HCT116 (cell line): ENCODE data around the gene MTHFD1L. TPM values are rescaled to one million over a fixed set of nuclear protein-coding genes. Genes with fewer than 3 reads are reported as not detected.

ENCODE experiments used
- ATAC-seq: fragments of 200-7000 bp; cut with Tn5 transposase; 2 replicates; pipeline ENCODE4 v1.9.1; 2020; ENCODE audit warnings: mild to moderate bottlenecking, moderate library complexity
- BruUV-seq: library from RNA; stranded (reverse); fragments of 400-500 nt; replicated peaks from 2 replicates; lab custom pipeline; 2021; lab: Mats Ljungman, UMichigan
- CTCF ChIA-PET: fragments of 300-600 bp; sonication (Branson Sonifier 250); formaldehyde crosslinking; loops from one replicate; lab custom pipeline; 2021; ENCODE audit warnings: antibody characterized with exemption; lab: Charles Lee
- POLR2A ChIA-PET: fragments of 300-600, 350-600 bp; sonication (Branson Sonifier 250); formaldehyde crosslinking; loops from one replicate; lab custom pipeline; 2021; ENCODE audit warnings: antibody characterized with exemption; lab: Charles Lee
- RAD21 ChIA-PET, 2 experiments: fragments of 300-600 bp; sonication (Branson Sonifier 250); formaldehyde crosslinking; loops; one replicate each; lab custom pipeline; 2023; ENCODE audit warnings: low total read pairs in 2 of 2; ENCODE audit not compliant: uncharacterized antibody in 2 of 2, unreplicated experiment in 2 of 2, low non-redundant PET in 1 of 2; lab: Charles Lee
- DNase-seq: peaks from one replicate; pipeline ENCODE4 v3.0.0-alpha.2; 2010; ENCODE audit warnings: low read depth, low spot score
- H2AFZ ChIP-seq: fragments of 200-600 bp; shearing (Covaris generic), sonication (generic); 2 replicates; pipeline ENCODE4 v1.6.1; 2017; ENCODE audit warnings: low read depth, mixed run types, mixed read lengths, antibody characterized with exemption, low read length; ENCODE audit not compliant: poor library complexity, severe bottlenecking
- H3K27ac ChIP-seq: 2 replicates; pipeline ENCODE4 v1.5.1; 2012; ENCODE audit warnings: low read depth, low read length
- H3K27me3 ChIP-seq: fragments of 200-600 bp; sonication (generic); 2 replicates; pipeline ENCODE4 v1.6.1; 2016; ENCODE audit warnings: mixed run types, low read length, mixed read lengths; ENCODE audit not compliant: insufficient read depth
- H3K36me3 ChIP-seq, 2 experiments: fragments of 200-500 bp in 1 of 2; fragments of 200-600 bp in 1 of 2; sonication (Bioruptor generic) in 1 of 2; sonication (generic) in 1 of 2; 2 replicates each; pipeline versions ENCODE4 v1.5.1 to v1.6.1; 2014 to 2016; ENCODE audit warnings: low read length in 2 of 2, inconsistent platforms in 1 of 2, mixed read lengths in 1 of 2, mixed run types in 1 of 2; ENCODE audit not compliant: insufficient read depth in 2 of 2, control insufficient read depth in 1 of 2
- H3K4me1 ChIP-seq, 2 experiments: fragments of 200-600 bp in 1 of 2; sonication (generic) in 1 of 2; 2 replicates each; pipeline versions ENCODE4 v1.5.1 to v1.6.1; 2012 to 2017; ENCODE audit warnings: low read length in 2 of 2, inconsistent platforms in 1 of 2, mild to moderate bottlenecking in 1 of 2, mixed read lengths in 1 of 2, mixed run types in 1 of 2, moderate library complexity in 1 of 2; ENCODE audit not compliant: insufficient read depth in 2 of 2, control insufficient read depth in 1 of 2
- H3K4me2 ChIP-seq: fragments of 200-600 bp; sonication (generic); 2 replicates; pipeline ENCODE4 v1.6.1; 2017; ENCODE audit warnings: mixed run types, low read length, mixed read lengths
- H3K4me3 ChIP-seq, 2 experiments: fragments of 200-600 bp in 1 of 2; sonication (generic) in 1 of 2; replicated peaks in 1 of 2; 2 replicates each; pipeline ENCODE4 v1.5.1; 2011 to 2016; ENCODE audit warnings: low read length in 2 of 2, control low read depth in 1 of 2, low read depth in 1 of 2, mild to moderate bottlenecking in 1 of 2, mixed read lengths in 1 of 2, mixed run types in 1 of 2
- H3K79me2 ChIP-seq: fragments of 200-600 bp; sonication (generic); 2 replicates; pipeline ENCODE4 v1.6.1; 2017; ENCODE audit warnings: mild to moderate bottlenecking, mixed run types, low read length, moderate library complexity, mixed read lengths; ENCODE audit not compliant: insufficient read depth
- H3K9ac ChIP-seq: fragments of 200-600 bp; sonication (generic); 2 replicates; pipeline ENCODE4 v1.6.1; 2016; ENCODE audit warnings: low read length, mixed read lengths
- H3K9me2 ChIP-seq: fragments of 200-600 bp; sonication (generic), shearing (Covaris generic); 2 replicates; pipeline ENCODE4 v1.6.1; 2017; ENCODE audit warnings: mixed run types, mild to moderate bottlenecking, moderate library complexity; ENCODE audit not compliant: insufficient read depth
- H3K9me3 ChIP-seq, 2 experiments: fragments of 200-500 bp in 1 of 2; fragments of 200-600 bp in 1 of 2; sonication (Bioruptor generic) in 1 of 2; sonication (generic) in 1 of 2; 2 replicates each; pipeline ENCODE4 v1.6.1; 2014 to 2017; ENCODE audit warnings: low read length in 2 of 2, mixed read lengths in 2 of 2, inconsistent platforms in 1 of 2, low read depth in 1 of 2, mild to moderate bottlenecking in 1 of 2, mixed run types in 1 of 2, moderate library complexity in 1 of 2; ENCODE audit not compliant: control insufficient read depth in 1 of 2, insufficient read depth in 1 of 2
- H4K20me1 ChIP-seq: fragments of 200-600 bp; sonication (generic), shearing (Covaris generic); 2 replicates; pipeline ENCODE4 v1.6.1; 2017; ENCODE audit warnings: mixed run types, mild to moderate bottlenecking, moderate library complexity; ENCODE audit not compliant: insufficient read depth
- CEBPB ChIP-seq: IDR thresholded peaks from 2 replicates; pipeline ENCODE4 v1.6.1; 2012; ENCODE audit warnings: low read depth
- EGR1 ChIP-seq: IDR thresholded peaks from 2 replicates; pipeline ENCODE4 v1.6.1; 2012; ENCODE audit warnings: low read depth
- JUND ChIP-seq: IDR thresholded peaks from 2 replicates; pipeline ENCODE4 v1.6.1; 2012
- SP1 ChIP-seq: IDR thresholded peaks from 2 replicates; pipeline ENCODE4 v1.6.1; 2012; ENCODE audit warnings: low read depth
- ZNF274 ChIP-seq: fragments of 200-500 bp; sonication (Bioruptor generic); IDR thresholded peaks from 2 replicates; pipeline ENCODE4 v1.6.1; 2014; ENCODE audit warnings: mild to moderate bottlenecking, low read depth, low read length, inconsistent platforms
- intact Hi-C: fragments of 100-400 bp; cut with micrococcal nuclease; formaldehyde crosslinking; loops from 2 replicates; pipeline ENCODE4 v1.10.0; 2022
- total RNA-seq: library from RNA; stranded (reverse); gene quantifications from one replicate; pipeline ENCODE4 v1.2.1, GENCODE V29; 2021; ENCODE audit not compliant: unreplicated experiment
- TF ChIP-seq, protein P1 (sequence below), 3 experiments: fragments of 200-600 bp in 1 of 3; sonication (generic) in 1 of 3; IDR thresholded peaks in 2 of 3; conservative IDR thresholded peaks in 1 of 3; 2 replicates each; pipeline ENCODE4 v1.5.1; 2012 to 2017; ENCODE audit warnings: low read depth in 2 of 3, low read length in 2 of 3, antibody characterized with exemption in 1 of 3, borderline replicate concordance in 1 of 3, control low read depth in 1 of 3, mild to moderate bottlenecking in 1 of 3, mixed read lengths in 1 of 3, mixed run types in 1 of 3, moderate library complexity in 1 of 3; ENCODE audit not compliant: insufficient read depth in 1 of 3

MTHFD1L gene
- total RNA-seq, 1 experiment from 2014 or later: 127 TPM

GRCh38 chr6:151096255-151096612 lies 230.7 kb downstream of the MTHFD1L start:
- TF ChIP-seq ZNF274 (no peak), EGR1 (no peak), JUND (no peak), SP1 (no peak)
- H3K4me2 ChIP-seq: peak overlapping the region; percentile 43

GRCh38 chr6:151096691-151097606 lies 231.4 kb downstream of the MTHFD1L start:
- ChIA-PET CTCF (no interaction called here), POLR2A (interaction anchor here (1.1 to 1.5 kb wide), 2 partner anchors 28 to 54 kb away, joined by 3 to 4 read pairs; no protein-coding TSS in a partner anchor), RAD21 (no interaction called here)
- Histone ChIP-seq H3K27me3 (no peaks in the 10 kb centered on the region), H3K27ac (peak overlapping the region; percentile 57), H3K9me3 (no peaks in the 10 kb centered on the region), H3K79me2 (no peaks in the 10 kb centered on the region; the same call in 1 of the 2 replicates), H4K20me1 (no peaks in the 10 kb centered on the region), H3K9ac (peak overlapping the region; percentile 37; the same call in 1 of the 2 replicates), H3K4me2 (peak overlapping the region; percentile 43), H3K4me1 (peaks cover 33 to 62% of the 10 kb centered on the region in 2 experiments), H2AFZ (no peak overlapping the region), H3K4me3 (no peak overlapping the region), H3K9me2 (no peaks in the 10 kb centered on the region), H3K36me3 (peaks cover 0 to 23% of the 10 kb centered on the region in 2 experiments; a peak in 2 of 4 replicates)
- ATAC-seq (peak; percentile 57; the same call in 1 of the 2 replicates), DNase-seq (no peak)
- no TSS peak for BruUV-seq
- intact Hi-C loops: no loop called here
- TF ChIP-seq, protein P1, sequence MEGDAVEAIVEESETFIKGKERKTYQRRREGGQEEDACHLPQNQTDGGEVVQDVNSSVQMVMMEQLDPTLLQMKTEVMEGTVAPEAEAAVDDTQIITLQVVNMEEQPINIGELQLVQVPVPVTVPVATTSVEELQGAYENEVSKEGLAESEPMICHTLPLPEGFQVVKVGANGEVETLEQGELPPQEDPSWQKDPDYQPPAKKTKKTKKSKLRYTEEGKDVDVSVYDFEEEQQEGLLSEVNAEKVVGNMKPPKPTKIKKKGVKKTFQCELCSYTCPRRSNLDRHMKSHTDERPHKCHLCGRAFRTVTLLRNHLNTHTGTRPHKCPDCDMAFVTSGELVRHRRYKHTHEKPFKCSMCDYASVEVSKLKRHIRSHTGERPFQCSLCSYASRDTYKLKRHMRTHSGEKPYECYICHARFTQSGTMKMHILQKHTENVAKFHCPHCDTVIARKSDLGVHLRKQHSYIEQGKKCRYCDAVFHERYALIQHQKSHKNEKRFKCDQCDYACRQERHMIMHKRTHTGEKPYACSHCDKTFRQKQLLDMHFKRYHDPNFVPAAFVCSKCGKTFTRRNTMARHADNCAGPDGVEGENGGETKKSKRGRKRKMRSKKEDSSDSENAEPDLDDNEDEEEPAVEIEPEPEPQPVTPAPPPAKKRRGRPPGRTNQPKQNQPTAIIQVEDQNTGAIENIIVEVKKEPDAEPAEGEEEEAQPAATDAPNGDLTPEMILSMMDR (IDR thresholded peaks at IDR 0.05 in 2 of 3, conservative IDR thresholded peaks at IDR 0.05 in 1 of 3; ENCODE audit: borderline replicate concordance in 1 of 3, insufficient read depth in 1 of 3, low read depth in 2 of 3, low read length in 2 of 3): no peak
- TF ChIP-seq CEBPB: 0 out of 2 replicates have a peak, but pooled peaks have one; percentile 19

More at GRCh38 chr6:151096255-151096612, 230.7 kb downstream of the MTHFD1L start:
- Histone ChIP-seq H3K4me3 (no peak overlapping the region), H3K9me2 (no peaks in the 10 kb centered on the region), H3K79me2 (no peaks in the 10 kb centered on the region; the same call in 1 of the 2 replicates), H3K9ac (peak overlapping the region; percentile 37; the same call in 1 of the 2 replicates), H3K9me3 (no peaks in the 10 kb centered on the region), H3K36me3 (peaks cover 0 to 27% of the 10 kb centered on the region in 2 experiments; a peak in 2 of 4 replicates), H3K27ac (peak overlapping the region; percentile 57), H3K27me3 (no peaks in the 10 kb centered on the region), H2AFZ (no peak overlapping the region), H4K20me1 (no peaks in the 10 kb centered on the region), H3K4me1 (peaks cover 41 to 62% of the 10 kb centered on the region in 2 experiments)
- no peak for DNase-seq
- ChIA-PET POLR2A (interaction anchor here (1.5 kb wide), 1 partner anchor 28 kb away, joined by 4 read pairs; no protein-coding TSS in a partner anchor), RAD21 (no interaction called here), CTCF (no interaction called here)
- ATAC-seq: no peak
- intact Hi-C loops: no loop called here
- BruUV-seq: no TSS peak
